ENCODE data around the gene CBARP.

- TF ChIP-seq CTCF (IDR thresholded peaks at IDR 0.05; ENCODE audit: insufficient read depth, low read length, poor library complexity, severe bottlenecking) = no peak
- TF ChIP-seq EZH2phosphoT487 (conservative IDR thresholded peaks at IDR 0.05; ENCODE audit: low read length) = no peak
Observed at GRCh38 chr19:1206864-1207450, 30.8 kb downstream of the CBARP start.

All from SU-DHL-6 (cell line).